ENCODE results near the gene MYOM1.

The MYOM1 gene

GRCh38 chr18:3048121-3048520 lies 171.6 kb downstream of the MYOM1 start:
- TF ChIP-seq SIN3A (IDR thresholded peaks at IDR 0.05; ENCODE audit: borderline replicate concordance, insufficient read depth, low read length), result no peak
- TF ChIP-seq TAF1 (IDR thresholded peaks at IDR 0.05; ENCODE audit: borderline replicate concordance, insufficient read depth, low read length), result no peak
- TF ChIP-seq, protein P1, sequence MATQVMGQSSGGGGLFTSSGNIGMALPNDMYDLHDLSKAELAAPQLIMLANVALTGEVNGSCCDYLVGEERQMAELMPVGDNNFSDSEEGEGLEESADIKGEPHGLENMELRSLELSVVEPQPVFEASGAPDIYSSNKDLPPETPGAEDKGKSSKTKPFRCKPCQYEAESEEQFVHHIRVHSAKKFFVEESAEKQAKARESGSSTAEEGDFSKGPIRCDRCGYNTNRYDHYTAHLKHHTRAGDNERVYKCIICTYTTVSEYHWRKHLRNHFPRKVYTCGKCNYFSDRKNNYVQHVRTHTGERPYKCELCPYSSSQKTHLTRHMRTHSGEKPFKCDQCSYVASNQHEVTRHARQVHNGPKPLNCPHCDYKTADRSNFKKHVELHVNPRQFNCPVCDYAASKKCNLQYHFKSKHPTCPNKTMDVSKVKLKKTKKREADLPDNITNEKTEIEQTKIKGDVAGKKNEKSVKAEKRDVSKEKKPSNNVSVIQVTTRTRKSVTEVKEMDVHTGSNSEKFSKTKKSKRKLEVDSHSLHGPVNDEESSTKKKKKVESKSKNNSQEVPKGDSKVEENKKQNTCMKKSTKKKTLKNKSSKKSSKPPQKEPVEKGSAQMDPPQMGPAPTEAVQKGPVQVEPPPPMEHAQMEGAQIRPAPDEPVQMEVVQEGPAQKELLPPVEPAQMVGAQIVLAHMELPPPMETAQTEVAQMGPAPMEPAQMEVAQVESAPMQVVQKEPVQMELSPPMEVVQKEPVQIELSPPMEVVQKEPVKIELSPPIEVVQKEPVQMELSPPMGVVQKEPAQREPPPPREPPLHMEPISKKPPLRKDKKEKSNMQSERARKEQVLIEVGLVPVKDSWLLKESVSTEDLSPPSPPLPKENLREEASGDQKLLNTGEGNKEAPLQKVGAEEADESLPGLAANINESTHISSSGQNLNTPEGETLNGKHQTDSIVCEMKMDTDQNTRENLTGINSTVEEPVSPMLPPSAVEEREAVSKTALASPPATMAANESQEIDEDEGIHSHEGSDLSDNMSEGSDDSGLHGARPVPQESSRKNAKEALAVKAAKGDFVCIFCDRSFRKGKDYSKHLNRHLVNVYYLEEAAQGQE (IDR thresholded peaks at IDR 0.05; ENCODE audit: insufficient read depth in 1 of 2, low read depth in 2 of 2, low read length in 2 of 2), result no peak
- no peak for TF ChIP-seq FOXP2 (optimal IDR thresholded peaks at IDR 0.05; ENCODE audit: borderline replicate concordance, extremely low read depth, extremely low read length, insufficient read depth)
- no peak for TF ChIP-seq POLR2AphosphoS5 (IDR thresholded peaks at IDR 0.05; ENCODE audit: low read depth, low read length)

DNA sequence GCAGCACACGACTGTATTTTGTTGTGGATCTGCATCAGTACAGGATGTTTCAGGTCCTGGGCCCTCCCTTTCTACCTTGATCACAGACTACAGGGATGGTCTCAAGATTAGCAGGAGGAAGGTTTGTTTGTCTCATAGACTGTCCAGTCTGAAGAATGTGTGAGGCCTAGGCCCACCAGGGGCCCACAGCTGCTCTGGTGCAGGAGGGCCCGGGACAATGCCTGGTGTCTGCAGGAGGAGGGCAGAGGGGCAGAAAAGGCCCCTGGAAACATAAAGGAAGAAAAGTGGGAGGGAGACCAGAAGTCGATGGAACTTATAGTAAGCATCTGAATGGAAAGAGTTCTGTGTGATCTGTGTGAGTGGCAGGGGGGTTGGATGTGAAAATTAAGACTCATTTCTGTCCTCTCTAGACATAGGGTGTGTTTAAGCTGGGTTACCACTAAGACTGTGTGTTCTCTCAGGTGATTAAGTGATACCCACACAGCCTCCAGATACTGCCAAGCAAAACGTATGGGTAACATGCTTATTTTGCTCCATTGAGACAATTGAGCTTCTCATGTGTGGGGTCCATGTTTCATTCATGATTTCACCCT lies 173.5 kb downstream of the MYOM1 start:
- TF ChIP-seq SIN3A (IDR thresholded peaks at IDR 0.05; ENCODE audit: borderline replicate concordance, insufficient read depth, low read length), result no peak
- no peak for TF ChIP-seq FOXP2 (optimal IDR thresholded peaks at IDR 0.05; ENCODE audit: borderline replicate concordance, extremely low read depth, extremely low read length, insufficient read depth)
- TF ChIP-seq TAF1 (IDR thresholded peaks at IDR 0.05; ENCODE audit: borderline replicate concordance, insufficient read depth, low read length), result no peak
- TF ChIP-seq POLR2AphosphoS5 (IDR thresholded peaks at IDR 0.05; ENCODE audit: low read depth, low read length), result no peak
- TF ChIP-seq, protein P1 (IDR thresholded peaks at IDR 0.05; ENCODE audit: insufficient read depth in 1 of 2, low read depth in 2 of 2, low read length in 2 of 2), result no peak

GRCh38 chr18:3044931-3045698 lies 174.7 kb downstream of the MYOM1 start:
- TF ChIP-seq FOXP2 (optimal IDR thresholded peaks at IDR 0.05; ENCODE audit: borderline replicate concordance, extremely low read depth, extremely low read length, insufficient read depth) (no peak), POLR2AphosphoS5 (IDR thresholded peaks at IDR 0.05; ENCODE audit: low read depth, low read length) (no peak), TAF1 (IDR thresholded peaks at IDR 0.05; ENCODE audit: borderline replicate concordance, insufficient read depth, low read length) (no peak), SIN3A (IDR thresholded peaks at IDR 0.05; ENCODE audit: borderline replicate concordance, insufficient read depth, low read length) (no peak)
- TF ChIP-seq, protein P1 (IDR thresholded peaks at IDR 0.05; ENCODE audit: insufficient read depth in 1 of 2, low read depth in 2 of 2, low read length in 2 of 2), result no peak

DNA sequence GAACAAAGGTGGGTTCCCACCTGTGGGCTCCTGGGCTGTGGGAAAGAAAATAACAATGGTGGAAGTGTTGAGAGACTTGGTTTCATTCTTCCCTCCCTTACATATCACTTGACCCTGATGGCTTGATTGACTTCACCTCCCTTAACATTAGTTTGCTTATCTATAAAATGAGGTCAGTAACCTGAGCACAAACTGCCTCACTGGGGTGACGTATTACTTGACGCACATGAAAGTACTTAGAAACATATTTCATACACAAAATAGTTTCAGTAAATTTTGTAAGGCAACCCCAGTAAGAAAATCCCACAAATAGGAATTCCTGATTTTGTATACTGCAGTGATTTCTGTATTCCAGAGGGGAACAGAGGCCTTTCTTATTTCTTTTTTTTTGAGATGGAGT lies 177.4 kb downstream of the MYOM1 start:
- TF ChIP-seq POLR2AphosphoS5 (IDR thresholded peaks at IDR 0.05; ENCODE audit: low read depth, low read length) (no peak), FOXP2 (optimal IDR thresholded peaks at IDR 0.05; ENCODE audit: borderline replicate concordance, extremely low read depth, extremely low read length, insufficient read depth) (no peak), SIN3A (IDR thresholded peaks at IDR 0.05; ENCODE audit: borderline replicate concordance, insufficient read depth, low read length) (no peak), TAF1 (IDR thresholded peaks at IDR 0.05; ENCODE audit: borderline replicate concordance, insufficient read depth, low read length) (no peak)
- TF ChIP-seq, protein P1 (IDR thresholded peaks at IDR 0.05; ENCODE audit: insufficient read depth in 1 of 2, low read depth in 2 of 2, low read length in 2 of 2), result no peak
